K562 (cell line): ENCODE measurements around the gene SYDE1. TPM values are rescaled to one million over a fixed set of nuclear protein-coding genes. Genes with fewer than 3 reads are reported as not detected.

ENCODE experiments used
- CBX5 ChIP-seq: IDR thresholded peaks from 2 replicates; pipeline ENCODE4 v1.6.1; 2014; ENCODE audit warnings: low read depth, borderline replicate concordance
- FOXA3 ChIP-seq, 2 experiments: fragments of 450-650 bp in 1 of 2; sonication (generic) in 1 of 2; formaldehyde crosslinking; IDR thresholded peaks in 1 of 2; conservative IDR thresholded peaks in 1 of 2; 2 replicates each; pipeline versions ENCODE4 v1.4.0 to v1.8.0; 2020 to 2022; ENCODE audit warnings: mild to moderate bottlenecking in 2 of 2, missing genetic modification reagents in 1 of 2
- GTF2F1 ChIP-seq: IDR thresholded peaks from 2 replicates; pipeline ENCODE4 v1.6.1; 2011; ENCODE audit warnings: low read depth, low read length, improper control_type of control experiment
- HMGN3 ChIP-seq: IDR thresholded peaks from 2 replicates; pipeline ENCODE4 v1.6.1; 2011; ENCODE audit warnings: borderline replicate concordance, low read depth, mild to moderate bottlenecking, mixed read lengths, low read length; ENCODE audit not compliant: insufficient read length; ENCODE audit errors: extremely low read depth
- LCOR ChIP-seq: sonication (generic); formaldehyde crosslinking; IDR thresholded peaks from 2 replicates; pipeline ENCODE4 v1.8.0; 2022; ENCODE audit warnings: mild to moderate bottlenecking, missing genetic modification reagents
- MAX ChIP-seq: sonication (generic); formaldehyde crosslinking; IDR thresholded peaks from 2 replicates; pipeline ENCODE4 v1.9.0; 2022; ENCODE audit warnings: mild to moderate bottlenecking, missing genetic modification reagents
- MGA ChIP-seq: fragments of 450-650 bp; IDR thresholded peaks from 2 replicates; pipeline ENCODE4 v1.6.1; 2016; ENCODE audit warnings: mild to moderate bottlenecking, moderate library complexity
- MITF ChIP-seq: IDR thresholded peaks from 2 replicates; pipeline ENCODE4 v1.6.1; 2014; ENCODE audit warnings: antibody characterized with exemption
- NBN ChIP-seq: fragments of 450-650 bp; IDR thresholded peaks from 2 replicates; pipeline ENCODE4 v1.6.1; 2016; ENCODE audit warnings: low read depth, mild to moderate bottlenecking
- NFIC ChIP-seq: fragments of 450-650 bp; IDR thresholded peaks from 2 replicates; pipeline ENCODE4 v1.6.1; 2017; ENCODE audit warnings: mild to moderate bottlenecking, inconsistent platforms
- TFAP4 ChIP-seq: sonication (generic); formaldehyde crosslinking; IDR thresholded peaks from 2 replicates; pipeline ENCODE4 v1.8.0; 2022; ENCODE audit warnings: missing genetic modification reagents, mild to moderate bottlenecking, moderate library complexity, borderline replicate concordance
- ZNF274 ChIP-seq: IDR thresholded peaks from 2 replicates; pipeline ENCODE4 v1.6.1; 2011; ENCODE audit warnings: low read depth, mild to moderate bottlenecking, low read length, moderate library complexity, borderline replicate concordance
- polyA plus RNA-seq, 8 experiments: library from polyadenylated mRNA; depleted of rRNA in 4 of 8; stranded (reverse) in 5 of 8; unstranded in 3 of 8; fragments of >200 nt; fragmentation: Nextera tagmentation in 2 of 8; fragmentation: Illumina TruSeq in 1 of 8; extraction: Ambion mirVana in 2 of 8; extraction: Trizol in 1 of 8; gene quantifications; 2 replicates each; pipeline versions ENCODE4 v1.2.1 to v1.2.3, GENCODE V29; 2011 to 2014; ENCODE audit warnings: inconsistent platforms in 1 of 8, missing spikeins in 1 of 8
- total RNA-seq, 7 experiments: library from RNA; depleted of rRNA in 6 of 7; stranded (reverse); fragments of >200 nt in 6 of 7; fragmentation: Illumina TruSeq in 2 of 7; extraction: Trizol in 2 of 7; gene quantifications; 2 replicates each; pipeline versions ENCODE4 v1.2.1 to v1.2.3, GENCODE V29; 2011 to 2021; ENCODE audit warnings: low replicate concordance in 1 of 7

Gene SYDE1
- total and polyA plus RNA-seq, 9 of the 15 experiments (the other 6 are each of a cell fraction or from before 2014, with no cell fraction given): 0.04 TPM; not detected in 8

- TF ChIP-seq MGA (peak; percentile 78), GTF2F1 (no peak), FOXA3 (CRISPR knock-in tag; conservative IDR thresholded peaks at IDR 0.05 in 1 of 2, IDR thresholded peaks at IDR 0.05 in 1 of 2) (0 out of 4 replicates have a peak, but pooled peaks of 1 of the 2 experiments have one; percentile 19), NFIC (0 out of 2 replicates have a peak, but pooled peaks have one; percentile 28), HMGN3 (peak; percentile 43), MAX (peak; percentile 94; the same call in 1 of the 2 replicates), TFAP4 (CRISPR knock-in tag) (peak; percentile 47; the same call in 1 of the 2 replicates), NBN (peak; percentile 49; the same call in 1 of the 2 replicates), ZNF274 (no peak), CBX5 (no peak), MITF (peak; percentile 28; the same call in 1 of the 2 replicates), LCOR (CRISPR knock-in tag) (0 out of 2 replicates have a peak, but pooled peaks have one; percentile 28)
Observed at GRCh38 chr19:15125232-15126067, 18.2 kb downstream of the SYDE1 start (continued).
